ENCODE measurements around the gene TULP3.
A peak's percentile ranks its signal among the peaks of the same experiment; 100 is the strongest.

Gene TULP3

DNA sequence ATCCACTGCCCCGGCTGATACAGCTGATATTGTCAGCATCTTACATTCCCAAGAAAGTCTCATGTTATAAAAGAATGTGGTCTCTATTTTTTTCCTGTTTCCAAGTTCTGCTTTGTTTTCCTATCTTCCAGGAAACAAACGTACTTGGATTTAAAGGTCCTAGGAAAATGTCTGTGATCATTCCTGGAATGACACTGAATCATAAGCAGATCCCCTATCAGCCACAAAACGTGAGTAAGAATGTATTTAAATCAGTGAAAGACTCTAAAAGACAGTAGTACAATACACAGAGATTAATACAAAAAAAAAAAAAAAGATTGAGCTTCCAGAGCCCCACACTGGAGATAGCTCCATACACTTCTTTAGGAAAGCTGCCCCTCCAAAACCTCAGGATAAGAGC, 46.8 kb downstream of the TULP3 start:
- H3K4me3 ChIP-seq (ENCODE audit: control insufficient read depth, low read depth, low read length), result no peak overlapping the region
- TF ChIP-seq, protein P1, sequence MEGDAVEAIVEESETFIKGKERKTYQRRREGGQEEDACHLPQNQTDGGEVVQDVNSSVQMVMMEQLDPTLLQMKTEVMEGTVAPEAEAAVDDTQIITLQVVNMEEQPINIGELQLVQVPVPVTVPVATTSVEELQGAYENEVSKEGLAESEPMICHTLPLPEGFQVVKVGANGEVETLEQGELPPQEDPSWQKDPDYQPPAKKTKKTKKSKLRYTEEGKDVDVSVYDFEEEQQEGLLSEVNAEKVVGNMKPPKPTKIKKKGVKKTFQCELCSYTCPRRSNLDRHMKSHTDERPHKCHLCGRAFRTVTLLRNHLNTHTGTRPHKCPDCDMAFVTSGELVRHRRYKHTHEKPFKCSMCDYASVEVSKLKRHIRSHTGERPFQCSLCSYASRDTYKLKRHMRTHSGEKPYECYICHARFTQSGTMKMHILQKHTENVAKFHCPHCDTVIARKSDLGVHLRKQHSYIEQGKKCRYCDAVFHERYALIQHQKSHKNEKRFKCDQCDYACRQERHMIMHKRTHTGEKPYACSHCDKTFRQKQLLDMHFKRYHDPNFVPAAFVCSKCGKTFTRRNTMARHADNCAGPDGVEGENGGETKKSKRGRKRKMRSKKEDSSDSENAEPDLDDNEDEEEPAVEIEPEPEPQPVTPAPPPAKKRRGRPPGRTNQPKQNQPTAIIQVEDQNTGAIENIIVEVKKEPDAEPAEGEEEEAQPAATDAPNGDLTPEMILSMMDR (conservative IDR thresholded peaks at IDR 0.05; ENCODE audit: control insufficient read depth, insufficient read depth, low read depth, low read length), result no peak
- DNase-seq (ENCODE audit: low read depth), result no peak

- H3K4me3 ChIP-seq (ENCODE audit: control insufficient read depth, low read depth, low read length), result no peak overlapping the region
- no peak for DNase-seq (ENCODE audit: low read depth)
- TF ChIP-seq, protein P1 (conservative IDR thresholded peaks at IDR 0.05; ENCODE audit: control insufficient read depth, insufficient read depth, low read depth, low read length), result no peak
Observed at GRCh38 chr12:2939191-2939590, 48.5 kb downstream of the TULP3 start.

- TF ChIP-seq, protein P1 (conservative IDR thresholded peaks at IDR 0.05; ENCODE audit: control insufficient read depth, insufficient read depth, low read depth, low read length), result no peak
- DNase-seq (ENCODE audit: low read depth), result no peak
- no peak overlapping the region for H3K4me3 ChIP-seq (ENCODE audit: control insufficient read depth, low read depth, low read length)
Observed at GRCh38 chr12:2940564-2940963, 49.9 kb downstream of the TULP3 start.

GRCh38 chr12:2941524-2941923, 50.8 kb downstream of the TULP3 start:
- TF ChIP-seq, protein P1 (conservative IDR thresholded peaks at IDR 0.05; ENCODE audit: control insufficient read depth, insufficient read depth, low read depth, low read length), result no peak
- no peak overlapping the region for H3K4me3 ChIP-seq (ENCODE audit: control insufficient read depth, low read depth, low read length)
- DNase-seq (ENCODE audit: low read depth), result no peak

DNA sequence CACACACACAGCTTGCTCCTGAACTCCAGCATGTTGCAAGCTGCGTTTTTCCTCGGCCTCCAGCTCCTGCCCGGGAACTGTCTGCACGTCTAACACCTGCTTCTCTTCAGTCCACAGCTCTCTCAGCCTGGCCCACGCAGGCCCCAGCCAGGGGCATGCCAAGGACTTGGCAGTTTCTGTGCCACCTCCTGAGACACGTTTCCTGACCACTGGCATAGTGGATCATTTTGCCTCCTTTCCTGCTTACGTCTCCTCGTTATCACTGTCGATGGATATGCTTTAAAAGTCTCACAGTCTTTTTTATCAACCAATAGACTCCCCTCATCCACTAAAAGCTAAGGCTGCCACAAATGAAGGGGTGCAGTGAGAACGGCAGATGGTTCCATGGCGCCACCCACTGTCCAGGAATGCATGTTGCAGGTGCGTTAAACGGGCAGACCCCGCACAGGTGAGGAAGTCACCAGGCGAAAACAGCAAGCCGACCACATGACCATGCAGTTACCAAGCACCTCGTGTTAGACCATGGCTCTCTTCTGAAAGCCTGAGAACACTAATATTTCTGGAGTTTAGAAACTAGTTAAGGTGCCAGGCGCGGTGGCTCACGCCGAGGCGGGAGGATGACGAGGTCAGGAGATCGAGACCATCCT, 53.8 kb downstream of the TULP3 start:
- DNase-seq (ENCODE audit: low read depth), result peak; percentile 28
- no peak overlapping the region for H3K4me3 ChIP-seq (ENCODE audit: control insufficient read depth, low read depth, low read length)
- TF ChIP-seq, protein P1 (conservative IDR thresholded peaks at IDR 0.05; ENCODE audit: control insufficient read depth, insufficient read depth, low read depth, low read length), result peak; percentile 75

GRCh38 chr12:2949411-2949810, 58.7 kb downstream of the TULP3 start:
- no peak overlapping the region for H3K4me3 ChIP-seq (ENCODE audit: control insufficient read depth, low read depth, low read length)
- DNase-seq (ENCODE audit: low read depth), result no peak
- TF ChIP-seq, protein P1 (conservative IDR thresholded peaks at IDR 0.05; ENCODE audit: control insufficient read depth, insufficient read depth, low read depth, low read length), result no peak

GRCh38 chr12:2955888-2956287, 65.2 kb downstream of the TULP3 start:
- H3K4me3 ChIP-seq (ENCODE audit: control insufficient read depth, low read depth, low read length), result no peak overlapping the region
- DNase-seq (ENCODE audit: low read depth), result no peak
- TF ChIP-seq, protein P1 (conservative IDR thresholded peaks at IDR 0.05; ENCODE audit: control insufficient read depth, insufficient read depth, low read depth, low read length), result no peak
